Stimulated activated effector memory CD8-positive, alpha-beta T cell treated with anti-CD3 and anti-CD28 coated beads, Interleukin-12 subunit alpha, Interleukin-12 subunit beta, amount 100 ng/mL, for 72 hours (primary cell): ENCODE results near the gene CTU1.

Experiments used
- ATAC-seq: fragments of 150-1000 bp; cut with Tn5 transposase; 2 replicates; pipeline ENCODE4 v1.10.0; 2021
- DNase-seq, 2 donors: peaks; one replicate each; pipeline ENCODE4 v3.0.0; 2021 to 2022; ENCODE audit warnings: low spot score in 2 of 2
- H3K27ac Mint-ChIP-seq: one replicate; pipeline ENCODE4 v1.8.0; 2022; ENCODE audit warnings: mild to moderate bottlenecking, mixed read lengths
- H3K36me3 Mint-ChIP-seq: one replicate; pipeline ENCODE4 v1.8.0; 2022; ENCODE audit warnings: mild to moderate bottlenecking, mixed read lengths
- H3K4me1 Mint-ChIP-seq: one replicate; pipeline ENCODE4 v1.8.0; 2022; ENCODE audit warnings: mixed read lengths
- H3K4me3 Mint-ChIP-seq: one replicate; pipeline ENCODE4 v1.8.0; 2022; ENCODE audit warnings: mild to moderate bottlenecking, mixed read lengths
- H3K9me3 Mint-ChIP-seq: one replicate; pipeline ENCODE4 v1.8.0; 2022; ENCODE audit warnings: mixed read lengths

Gene CTU1

DNA sequence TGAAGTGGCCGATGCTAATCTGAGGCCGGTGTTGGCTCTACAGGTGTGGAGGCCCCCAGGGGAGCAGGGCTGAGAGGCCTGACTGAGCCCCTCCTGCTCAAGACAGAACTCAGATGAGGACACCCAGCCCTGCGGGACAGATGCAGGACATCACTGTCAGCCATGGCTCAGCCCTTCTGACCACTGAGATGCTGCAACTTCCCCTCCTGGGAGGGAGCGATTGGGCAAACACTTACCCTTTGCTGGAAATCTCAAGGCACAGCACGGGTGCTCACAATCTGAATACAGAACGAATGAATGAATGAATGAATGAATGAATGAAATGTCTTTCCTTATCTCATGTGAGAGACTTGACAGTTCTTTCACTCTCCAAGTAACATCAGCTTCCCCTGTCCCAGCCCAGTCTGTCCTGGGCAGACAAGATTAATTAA lies 30.4 kb upstream of the CTU1 start:
- Mint-ChIP-seq H3K36me3 (no peaks in the 10 kb centered on the region), H3K4me3 (no peak overlapping the region), H3K9me3 (no peaks in the 10 kb centered on the region), H3K4me1 (peaks cover 48% of the 10 kb centered on the region), H3K27ac (no peak overlapping the region)
- no peak for ATAC-seq
- DNase-seq: no peak

DNA sequence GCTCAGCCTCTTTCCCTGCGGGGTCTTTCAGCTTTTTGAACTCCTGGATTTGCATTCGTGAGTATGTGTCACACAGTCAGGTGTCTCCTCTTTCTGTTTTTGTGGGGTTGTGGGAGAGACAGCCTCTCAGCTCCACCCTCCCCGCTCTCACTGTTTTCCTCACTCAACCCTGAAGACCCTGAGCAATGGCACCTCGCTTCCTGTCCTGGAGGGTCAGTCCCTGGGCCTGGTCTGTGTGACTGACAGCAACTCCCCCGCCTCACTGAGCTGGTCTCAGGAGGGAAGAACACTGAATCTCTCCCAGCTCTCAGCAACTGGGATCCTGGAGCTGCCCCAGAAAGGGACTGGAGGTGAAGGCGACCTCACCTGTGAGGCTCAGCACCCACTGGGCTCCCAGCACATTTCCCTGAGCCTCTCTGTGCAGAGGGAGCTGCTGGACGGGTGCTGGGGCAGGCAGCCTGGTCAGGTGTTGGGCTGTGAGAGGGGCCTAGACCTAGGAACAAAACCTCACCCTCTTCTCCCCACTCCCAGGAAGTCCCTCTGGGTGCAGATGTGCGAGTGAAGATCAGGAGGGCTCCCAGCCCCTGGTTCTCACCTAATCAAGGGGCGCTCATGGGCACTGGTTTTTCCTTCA lies 29.7 kb upstream of the CTU1 start:
- Mint-ChIP-seq H3K4me1 (peaks cover 50% of the 10 kb centered on the region), H3K9me3 (no peaks in the 10 kb centered on the region), H3K4me3 (peak overlapping the region; percentile 12), H3K36me3 (no peaks in the 10 kb centered on the region), H3K27ac (peak overlapping the region; percentile 62)
- ATAC-seq (no peak), DNase-seq (no peak)

DNA sequence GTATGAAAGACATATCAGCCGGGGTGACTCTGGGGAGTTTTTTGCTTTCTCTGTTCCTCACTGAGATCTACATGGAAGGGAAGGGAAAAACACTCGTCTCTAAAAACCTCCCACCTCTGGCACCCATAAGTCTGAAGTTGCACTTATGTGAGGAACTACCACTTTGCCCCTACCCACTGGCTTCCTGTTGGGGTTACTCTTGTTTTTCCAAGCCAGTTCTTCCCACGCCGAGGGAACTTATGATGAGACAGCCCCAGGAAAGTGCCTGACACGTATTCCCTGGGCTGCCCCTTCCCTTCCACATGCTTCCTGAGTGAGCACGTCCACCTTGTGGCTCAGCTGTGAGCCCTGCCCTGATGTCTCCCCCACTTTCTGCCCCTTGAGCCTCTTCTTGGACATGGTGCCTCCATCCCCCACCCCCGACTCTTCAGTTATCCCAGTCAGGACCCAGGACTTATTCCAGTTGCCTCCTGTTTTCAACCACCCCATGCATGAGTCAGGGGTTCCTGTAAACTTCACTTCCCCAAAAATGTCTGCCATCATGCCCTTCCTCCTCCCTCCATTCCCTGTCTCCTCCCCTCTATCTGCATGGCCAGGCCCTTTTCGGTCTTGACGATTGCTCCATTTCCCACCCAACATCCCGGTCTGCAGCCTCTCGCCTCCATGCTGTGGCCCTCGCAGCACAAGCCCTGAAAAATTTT lies 28.8 kb upstream of the CTU1 start:
- no peak for ATAC-seq
- DNase-seq: no peak
- peaks cover 54% of the 10 kb centered on the region for H3K4me1 Mint-ChIP-seq

DNA sequence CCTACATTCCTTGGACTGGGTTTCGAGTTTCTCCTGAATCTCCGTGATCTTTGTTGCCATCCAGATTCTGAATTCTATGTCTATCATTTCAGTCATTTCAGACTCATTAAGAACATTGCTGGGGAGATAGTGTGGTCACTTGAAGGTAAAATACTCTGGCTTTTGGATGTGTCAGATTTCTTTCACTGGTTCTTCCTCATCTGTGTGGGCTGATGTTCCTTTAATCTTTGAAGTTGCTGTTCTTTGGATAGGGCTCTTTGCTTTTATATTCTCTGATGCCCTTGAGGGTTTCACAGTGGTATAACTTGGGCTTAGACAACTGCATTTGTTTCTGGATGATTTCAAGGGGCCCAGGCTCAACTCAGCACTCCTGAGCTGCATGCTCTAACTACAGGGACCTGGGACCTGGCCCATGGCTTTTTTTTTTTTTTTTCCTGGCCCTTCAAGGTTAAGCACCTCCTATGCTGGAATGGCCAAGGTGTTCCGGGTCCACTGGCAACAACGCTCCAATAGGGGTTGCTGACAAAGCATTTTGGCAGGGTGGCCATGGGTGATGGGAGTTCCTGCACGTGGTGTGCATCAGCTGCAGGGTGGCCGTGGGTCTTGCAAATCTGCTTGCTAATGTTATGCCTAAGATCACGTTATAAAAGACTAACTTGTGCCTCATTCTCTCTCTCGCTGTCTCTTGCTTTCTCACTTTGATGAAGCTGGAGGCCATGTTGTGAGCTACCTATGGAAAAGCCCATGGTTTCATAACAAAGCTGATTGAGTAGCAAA lies 28.0 kb upstream of the CTU1 start:
- Mint-ChIP-seq H3K9me3 (no peaks in the 10 kb centered on the region), H3K4me1 (peaks cover 58% of the 10 kb centered on the region), H3K4me3 (no peak overlapping the region), H3K27ac (peak overlapping the region; percentile 62), H3K36me3 (peaks cover under 1% of the 10 kb centered on the region)
- DNase-seq (no peak), ATAC-seq (no peak)

More for the DNA sequence above, 28.8 kb upstream of the CTU1 start:
- Mint-ChIP-seq H3K36me3 (no peaks in the 10 kb centered on the region), H3K4me3 (peak overlapping the region; percentile 12), H3K27ac (peak overlapping the region; percentile 62), H3K9me3 (no peaks in the 10 kb centered on the region)

DNA sequence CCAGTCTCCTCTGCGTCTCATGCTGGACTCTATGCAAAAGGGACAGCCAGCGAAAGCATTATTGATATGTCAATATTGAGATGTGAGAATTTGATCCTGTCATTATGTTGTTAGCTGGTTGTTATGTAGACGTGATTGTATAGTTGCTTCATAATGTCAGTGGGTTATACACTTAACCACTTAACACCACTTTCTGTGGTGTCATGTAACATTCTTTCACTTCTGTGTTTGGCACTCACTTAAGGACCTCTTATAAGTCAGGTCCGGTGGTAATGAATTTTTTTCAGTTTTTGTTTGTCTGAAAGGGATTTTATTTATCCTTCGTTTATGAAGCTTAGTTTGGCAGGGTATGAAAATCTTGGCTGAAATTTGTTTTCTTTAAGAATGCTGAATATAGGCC lies 26.8 kb upstream of the CTU1 start:
- H3K9me3 Mint-ChIP-seq: no peaks in the 10 kb centered on the region
- no peak overlapping the region for H3K4me3 Mint-ChIP-seq
- H3K27ac Mint-ChIP-seq: no peak overlapping the region
- peaks cover 8% of the 10 kb centered on the region for H3K36me3 Mint-ChIP-seq
- DNase-seq: no peak
- H3K4me1 Mint-ChIP-seq: peaks cover 69% of the 10 kb centered on the region
- peak; percentile 58 for ATAC-seq

DNA sequence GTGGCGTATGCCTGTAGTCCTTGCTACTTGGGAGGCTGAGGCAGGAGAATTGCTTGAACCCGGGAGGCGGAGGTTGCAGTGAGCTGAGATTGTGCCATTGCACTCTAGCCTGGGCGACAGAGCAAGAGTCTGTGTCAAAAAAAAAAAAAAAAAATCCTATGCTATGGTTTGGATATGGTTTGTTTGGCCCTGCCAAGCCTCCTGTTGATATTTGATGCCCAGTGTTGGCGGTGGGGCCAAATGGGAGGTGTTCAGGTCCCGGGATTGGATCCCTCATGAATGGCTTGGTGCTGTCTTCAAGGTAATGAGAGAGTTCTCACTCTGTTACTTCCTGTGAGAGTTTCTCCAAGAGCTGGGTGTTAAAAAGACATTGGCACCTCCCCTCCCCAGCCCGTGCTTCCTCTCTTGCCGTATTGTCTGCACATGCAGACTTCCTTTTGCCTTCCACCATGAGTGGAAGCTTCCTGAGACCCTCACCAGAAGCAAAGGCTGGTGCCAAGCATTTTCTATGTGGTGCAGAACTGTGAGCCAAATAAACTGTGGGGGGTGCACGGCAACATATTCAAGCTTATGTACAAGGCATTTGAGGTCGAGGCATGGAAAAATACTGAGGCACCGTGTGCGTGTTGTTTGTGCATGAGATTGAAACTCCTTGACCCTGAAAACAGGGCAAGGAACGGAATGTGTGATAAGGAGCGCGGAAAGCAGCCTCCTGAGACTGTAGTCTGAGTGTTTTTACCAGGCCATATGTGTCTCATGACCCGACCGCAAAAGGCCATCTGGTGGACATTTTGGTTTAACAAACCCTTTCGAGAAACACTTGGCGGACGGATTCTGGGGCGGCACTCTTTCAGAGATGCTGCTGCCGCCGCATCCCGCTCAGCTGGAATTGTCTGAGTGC lies 23.8 kb upstream of the CTU1 start:
- DNase-seq (no peak), ATAC-seq (no peak)
- Mint-ChIP-seq H3K9me3 (no peaks in the 10 kb centered on the region), H3K27ac (peak overlapping the region; percentile 65), H3K4me1 (peaks cover 71% of the 10 kb centered on the region), H3K4me3 (peak overlapping the region; percentile 38), H3K36me3 (peaks cover 14% of the 10 kb centered on the region)

DNA sequence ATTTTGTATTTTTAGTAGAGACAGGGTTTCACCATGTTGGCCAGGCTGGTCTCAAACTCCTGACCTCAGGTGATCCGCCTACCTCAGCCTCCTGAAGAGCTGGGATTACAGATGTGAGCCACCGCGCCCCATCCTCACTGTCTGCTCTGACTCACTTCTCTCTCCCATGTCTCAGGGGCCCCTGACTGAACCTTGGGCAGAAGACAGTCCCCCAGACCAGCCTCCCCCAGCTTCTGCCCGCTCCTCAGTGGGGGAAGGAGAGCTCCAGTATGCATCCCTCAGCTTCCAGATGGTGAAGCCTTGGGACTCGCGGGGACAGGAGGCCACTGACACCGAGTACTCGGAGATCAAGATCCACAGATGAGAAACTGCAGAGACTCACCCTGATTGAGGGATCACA lies 21.5 kb upstream of the CTU1 start:
- Mint-ChIP-seq H3K9me3 (no peaks in the 10 kb centered on the region), H3K4me3 (no peak overlapping the region), H3K4me1 (peaks cover 72% of the 10 kb centered on the region), H3K27ac (peak overlapping the region; percentile 23), H3K36me3 (peaks cover 19% of the 10 kb centered on the region)
- ATAC-seq (no peak), DNase-seq (no peak)

DNA sequence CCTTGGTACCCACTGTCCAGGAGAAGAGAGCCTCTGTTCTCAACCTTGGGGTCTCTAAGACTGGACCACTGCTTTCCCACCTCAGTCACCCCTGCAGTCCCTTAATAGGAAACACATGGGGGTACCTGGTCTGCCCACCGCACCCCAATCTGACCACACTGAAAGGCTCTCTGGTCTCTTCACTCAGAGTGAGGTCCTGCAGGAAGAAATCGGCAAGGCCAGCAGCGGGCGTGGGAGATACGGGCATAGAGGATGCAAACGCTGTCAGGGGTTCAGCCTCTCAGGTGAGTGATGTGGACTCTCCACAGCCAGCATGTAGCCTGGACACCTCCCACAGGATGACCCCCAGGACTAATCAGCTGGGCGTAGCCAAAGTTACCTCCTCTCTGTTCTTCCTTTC lies 20.0 kb upstream of the CTU1 start:
- Mint-ChIP-seq H3K4me3 (peak overlapping the region; percentile 70), H3K9me3 (no peaks in the 10 kb centered on the region), H3K27ac (peak overlapping the region; percentile 61), H3K36me3 (peaks cover 19% of the 10 kb centered on the region), H3K4me1 (peaks cover 85% of the 10 kb centered on the region)
- DNase-seq (no peak), ATAC-seq (no peak)

DNA sequence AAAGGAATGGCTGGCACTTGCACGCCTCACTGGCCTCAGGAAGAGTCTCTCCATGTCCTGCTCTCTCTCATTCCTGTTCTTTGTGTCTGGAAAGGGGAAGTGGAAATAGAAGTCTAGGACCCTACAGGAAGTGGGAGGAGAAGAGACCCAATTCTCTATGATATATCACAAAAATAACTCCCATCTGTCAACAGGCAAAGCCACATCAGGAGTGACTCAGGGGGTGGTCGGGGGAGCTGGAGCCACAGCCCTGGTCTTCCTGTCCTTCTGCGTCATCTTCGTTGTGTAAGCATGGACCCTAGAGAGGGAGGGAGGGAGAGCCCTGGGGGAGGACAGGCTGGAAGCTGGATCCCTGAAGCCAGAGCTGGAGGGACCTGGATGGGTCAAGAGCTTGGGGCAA lies 19.5 kb upstream of the CTU1 start:
- Mint-ChIP-seq H3K4me3 (peak overlapping the region; percentile 70), H3K36me3 (peaks cover 19% of the 10 kb centered on the region), H3K4me1 (peaks cover 85% of the 10 kb centered on the region), H3K9me3 (no peaks in the 10 kb centered on the region), H3K27ac (peak overlapping the region; percentile 61)
- no peak for DNase-seq
- ATAC-seq: peak; percentile 63

DNA sequence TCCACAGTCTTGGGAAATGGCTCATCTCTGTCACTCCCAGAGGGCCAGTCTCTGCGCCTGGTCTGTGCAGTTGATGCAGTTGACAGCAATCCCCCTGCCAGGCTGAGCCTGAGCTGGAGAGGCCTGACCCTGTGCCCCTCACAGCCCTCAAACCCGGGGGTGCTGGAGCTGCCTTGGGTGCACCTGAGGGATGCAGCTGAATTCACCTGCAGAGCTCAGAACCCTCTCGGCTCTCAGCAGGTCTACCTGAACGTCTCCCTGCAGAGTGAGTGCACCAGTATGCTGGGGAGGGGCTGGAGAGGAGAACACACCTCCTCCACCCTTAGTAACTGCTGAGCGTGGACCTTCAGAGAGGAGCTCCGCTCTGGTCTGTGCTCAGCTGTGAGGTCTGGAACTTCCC lies 18.8 kb upstream of the CTU1 start:
- peaks cover 19% of the 10 kb centered on the region for H3K36me3 Mint-ChIP-seq
- no peaks in the 10 kb centered on the region for H3K9me3 Mint-ChIP-seq
- H3K4me3 Mint-ChIP-seq: peak overlapping the region; percentile 70
- H3K27ac Mint-ChIP-seq: peak overlapping the region; percentile 61
- DNase-seq (no peak), ATAC-seq (no peak)
- peaks cover 85% of the 10 kb centered on the region for H3K4me1 Mint-ChIP-seq

DNA sequence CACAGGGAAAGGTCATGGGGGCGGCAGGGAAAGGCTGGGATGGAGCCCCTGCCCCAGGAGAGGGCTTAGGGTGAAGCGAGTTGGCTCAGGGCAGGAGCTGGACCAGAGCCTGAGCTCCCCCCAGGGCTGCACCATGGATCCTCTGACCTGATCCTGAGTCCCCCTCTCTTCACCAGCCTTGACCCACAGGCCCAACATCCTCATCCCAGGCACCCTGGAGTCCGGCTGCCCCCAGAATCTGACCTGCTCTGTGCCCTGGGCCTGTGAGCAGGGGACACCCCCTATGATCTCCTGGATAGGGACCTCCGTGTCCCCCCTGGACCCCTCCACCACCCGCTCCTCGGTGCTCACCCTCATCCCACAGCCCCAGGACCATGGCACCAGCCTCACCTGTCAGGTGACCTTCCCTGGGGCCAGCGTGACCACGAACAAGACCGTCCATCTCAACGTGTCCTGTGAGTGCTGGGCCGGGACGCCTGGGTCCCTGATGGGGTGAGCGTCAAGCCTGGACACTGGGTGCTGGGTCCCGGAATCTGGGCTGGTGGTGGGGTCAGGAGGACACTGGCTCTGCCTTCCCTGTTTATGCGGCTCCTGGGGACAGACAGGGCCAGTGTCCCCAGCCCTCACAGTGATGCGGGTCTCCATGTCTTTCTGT lies 17.3 kb upstream of the CTU1 start:
- H3K9me3 Mint-ChIP-seq: no peaks in the 10 kb centered on the region
- H3K4me3 Mint-ChIP-seq: peak overlapping the region; percentile 70
- DNase-seq (no peak), ATAC-seq (no peak)
- H3K4me1 Mint-ChIP-seq: peaks cover 78% of the 10 kb centered on the region
- H3K27ac Mint-ChIP-seq: peak overlapping the region; percentile 92
- H3K36me3 Mint-ChIP-seq: peaks cover 12% of the 10 kb centered on the region

DNA sequence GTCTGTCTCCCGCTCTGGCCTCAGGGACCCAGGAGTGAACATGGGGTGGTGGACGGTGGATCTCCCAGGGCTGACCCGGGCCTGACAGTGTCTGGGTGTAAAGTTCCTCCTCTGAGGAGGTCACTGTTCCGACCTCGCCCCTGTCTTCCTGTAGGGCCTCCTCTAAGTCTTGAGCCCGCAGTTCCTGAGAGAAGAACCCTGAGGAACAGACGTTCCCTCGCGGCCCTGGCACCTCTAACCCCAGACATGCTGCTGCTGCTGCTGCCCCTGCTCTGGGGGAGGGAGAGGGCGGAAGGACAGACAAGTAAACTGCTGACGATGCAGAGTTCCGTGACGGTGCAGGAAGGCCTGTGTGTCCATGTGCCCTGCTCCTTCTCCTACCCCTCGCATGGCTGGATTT lies 16.5 kb upstream of the CTU1 start, which contains the start of gene SIGLEC9:
TSS of gene SIGLEC9 (plus strand) at position 178 of the 400 bp plus-strand sequence. CDS start at position 247, 69 bp downstream.
- ATAC-seq (no peak), DNase-seq (no peak)
- H3K27ac Mint-ChIP-seq: peak within 1 kb of the TSS; percentile 92
- H3K9me3 Mint-ChIP-seq: no peaks in the 10 kb centered on the region
- H3K4me1 Mint-ChIP-seq: peaks cover 74% of the 10 kb centered on the region
- peak within 1 kb of the TSS; percentile 70 for H3K4me3 Mint-ChIP-seq
- H3K36me3 Mint-ChIP-seq: peaks cover 8% of the 10 kb centered on the region

DNA sequence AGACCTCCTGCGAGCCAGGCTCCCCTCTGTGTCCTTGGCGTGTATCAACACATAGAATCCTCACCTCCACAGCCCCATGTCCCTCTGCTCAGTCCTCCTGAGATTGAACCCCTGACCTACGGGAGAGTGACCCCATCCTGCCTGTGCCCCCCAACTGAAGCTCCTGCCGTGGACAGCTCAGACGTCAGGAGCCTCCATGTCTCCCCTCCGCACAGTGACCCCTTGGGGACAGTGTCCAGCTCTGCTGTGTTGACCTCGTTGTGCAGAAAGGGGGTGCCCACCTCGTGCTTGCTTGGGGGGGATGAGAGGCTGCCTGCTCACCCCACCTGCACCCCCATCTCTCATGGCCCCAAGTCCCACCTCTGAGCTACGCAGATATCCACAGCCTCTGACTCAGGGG lies 16.0 kb upstream of the CTU1 start:
- no peaks in the 10 kb centered on the region for H3K9me3 Mint-ChIP-seq
- H3K4me1 Mint-ChIP-seq: peaks cover 71% of the 10 kb centered on the region
- DNase-seq: no peak
- H3K36me3 Mint-ChIP-seq: peaks cover 5% of the 10 kb centered on the region
- peak overlapping the region; percentile 70 for H3K4me3 Mint-ChIP-seq
- H3K27ac Mint-ChIP-seq: peak overlapping the region; percentile 92
- ATAC-seq: no peak

DNA sequence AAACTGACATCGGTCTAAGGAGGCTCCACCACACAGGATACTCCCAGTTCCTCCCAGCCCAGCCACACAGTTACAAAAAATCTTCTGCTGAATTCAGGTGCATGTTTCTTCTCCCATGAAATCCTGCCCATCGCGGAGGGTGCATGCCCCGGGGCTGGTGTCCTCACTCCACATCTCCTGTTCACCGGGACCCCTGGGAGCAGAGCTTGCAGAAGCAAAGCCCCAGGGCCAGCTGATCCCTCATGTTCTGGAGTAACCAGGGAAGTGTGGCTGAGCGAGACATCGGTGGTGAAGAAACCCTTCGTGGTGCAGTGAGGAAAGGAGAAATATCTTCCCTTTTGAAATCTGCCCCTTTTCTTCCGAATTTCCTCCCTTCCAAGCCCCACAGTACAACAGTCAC lies 15.6 kb upstream of the CTU1 start:
- Mint-ChIP-seq H3K27ac (peak overlapping the region; percentile 92), H3K9me3 (no peaks in the 10 kb centered on the region)
- ATAC-seq: no peak

More for the DNA sequence above, 15.6 kb upstream of the CTU1 start:
- Mint-ChIP-seq H3K4me1 (peaks cover 74% of the 10 kb centered on the region), H3K36me3 (peaks cover 5% of the 10 kb centered on the region), H3K4me3 (peak overlapping the region; percentile 70)
- no peak for DNase-seq
